ENCODE results near the gene MBD3. TPM values are rescaled to one million over a fixed set of nuclear protein-coding genes. Genes with fewer than 3 reads are reported as not detected.

The MBD3 gene
- total RNA-seq, 1 donor, result 73.4 TPM

DNA sequence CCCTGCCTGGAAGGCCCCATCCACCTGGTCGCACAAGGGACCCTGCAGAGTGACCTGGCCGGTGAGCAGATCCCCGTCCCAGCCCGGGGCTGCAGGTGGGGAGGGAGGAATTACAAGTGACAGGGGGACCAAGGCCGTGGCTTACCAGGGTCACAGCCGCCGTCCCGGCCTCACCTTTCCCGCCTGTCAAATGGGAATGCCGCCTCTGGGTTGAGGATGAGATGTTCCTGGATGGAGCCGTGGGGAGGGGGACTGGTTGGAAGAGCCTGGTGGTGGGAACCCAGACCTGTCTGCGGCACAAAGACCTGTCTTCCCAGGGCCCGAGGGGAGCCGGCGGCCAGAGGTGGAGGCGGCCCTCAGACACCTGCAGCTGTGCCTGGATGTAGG lies 63.2 kb downstream of the MBD3 start:
- TF ChIP-seq, protein P1, sequence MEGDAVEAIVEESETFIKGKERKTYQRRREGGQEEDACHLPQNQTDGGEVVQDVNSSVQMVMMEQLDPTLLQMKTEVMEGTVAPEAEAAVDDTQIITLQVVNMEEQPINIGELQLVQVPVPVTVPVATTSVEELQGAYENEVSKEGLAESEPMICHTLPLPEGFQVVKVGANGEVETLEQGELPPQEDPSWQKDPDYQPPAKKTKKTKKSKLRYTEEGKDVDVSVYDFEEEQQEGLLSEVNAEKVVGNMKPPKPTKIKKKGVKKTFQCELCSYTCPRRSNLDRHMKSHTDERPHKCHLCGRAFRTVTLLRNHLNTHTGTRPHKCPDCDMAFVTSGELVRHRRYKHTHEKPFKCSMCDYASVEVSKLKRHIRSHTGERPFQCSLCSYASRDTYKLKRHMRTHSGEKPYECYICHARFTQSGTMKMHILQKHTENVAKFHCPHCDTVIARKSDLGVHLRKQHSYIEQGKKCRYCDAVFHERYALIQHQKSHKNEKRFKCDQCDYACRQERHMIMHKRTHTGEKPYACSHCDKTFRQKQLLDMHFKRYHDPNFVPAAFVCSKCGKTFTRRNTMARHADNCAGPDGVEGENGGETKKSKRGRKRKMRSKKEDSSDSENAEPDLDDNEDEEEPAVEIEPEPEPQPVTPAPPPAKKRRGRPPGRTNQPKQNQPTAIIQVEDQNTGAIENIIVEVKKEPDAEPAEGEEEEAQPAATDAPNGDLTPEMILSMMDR (IDR thresholded peaks at IDR 0.05; ENCODE audit: insufficient read depth, low read depth, low read length), result no peak
- H3K4me3 ChIP-seq (ENCODE audit: low read depth, low read length), result no peak overlapping the region
- no peak for DNase-seq (ENCODE audit: low read depth)

DNA sequence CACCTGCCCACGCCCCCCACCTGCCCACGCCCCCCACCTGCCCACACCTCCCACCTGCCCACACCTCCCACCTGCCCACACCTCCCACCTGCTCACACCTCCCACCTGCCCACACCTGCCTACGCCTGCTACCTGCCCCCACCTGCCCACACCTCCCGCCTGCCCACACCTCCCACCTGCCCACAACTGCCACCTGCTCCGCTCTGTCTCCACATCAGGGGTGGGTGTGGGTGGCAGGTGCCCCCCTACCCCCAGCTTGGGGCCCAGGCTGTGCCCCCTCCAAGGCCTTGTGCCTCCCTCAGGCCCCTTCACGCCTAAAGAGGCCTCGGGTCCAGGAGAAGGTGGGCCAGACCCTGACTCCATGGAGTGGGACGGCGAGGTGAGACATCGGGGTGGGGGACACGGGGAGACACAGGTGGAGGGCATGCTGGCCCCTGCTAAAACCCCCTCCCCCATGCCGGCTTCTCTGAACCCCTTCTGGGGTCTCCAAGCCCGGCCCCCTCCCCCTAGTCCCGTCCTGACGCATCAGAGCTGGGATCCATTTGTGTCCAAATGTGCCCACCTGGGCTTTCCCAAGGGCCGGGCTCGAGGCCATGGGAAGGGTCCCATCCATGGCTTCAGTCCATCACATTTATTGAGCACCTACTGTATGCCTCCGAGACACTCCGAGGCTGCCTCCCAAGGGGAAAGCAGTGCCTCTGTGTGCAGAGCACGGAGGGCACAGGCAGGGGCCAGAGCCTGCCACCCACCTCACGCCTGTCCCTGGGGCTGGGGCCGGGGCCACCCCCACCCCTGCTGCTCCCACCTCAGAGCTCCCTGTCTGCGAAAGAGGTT lies 63.9 kb downstream of the MBD3 start:
- DNase-seq (ENCODE audit: low read depth), result no peak
- TF ChIP-seq, protein P1 (IDR thresholded peaks at IDR 0.05; ENCODE audit: insufficient read depth, low read depth, low read length), result no peak
- H3K4me3 ChIP-seq (ENCODE audit: low read depth, low read length), result no peak overlapping the region

DNA sequence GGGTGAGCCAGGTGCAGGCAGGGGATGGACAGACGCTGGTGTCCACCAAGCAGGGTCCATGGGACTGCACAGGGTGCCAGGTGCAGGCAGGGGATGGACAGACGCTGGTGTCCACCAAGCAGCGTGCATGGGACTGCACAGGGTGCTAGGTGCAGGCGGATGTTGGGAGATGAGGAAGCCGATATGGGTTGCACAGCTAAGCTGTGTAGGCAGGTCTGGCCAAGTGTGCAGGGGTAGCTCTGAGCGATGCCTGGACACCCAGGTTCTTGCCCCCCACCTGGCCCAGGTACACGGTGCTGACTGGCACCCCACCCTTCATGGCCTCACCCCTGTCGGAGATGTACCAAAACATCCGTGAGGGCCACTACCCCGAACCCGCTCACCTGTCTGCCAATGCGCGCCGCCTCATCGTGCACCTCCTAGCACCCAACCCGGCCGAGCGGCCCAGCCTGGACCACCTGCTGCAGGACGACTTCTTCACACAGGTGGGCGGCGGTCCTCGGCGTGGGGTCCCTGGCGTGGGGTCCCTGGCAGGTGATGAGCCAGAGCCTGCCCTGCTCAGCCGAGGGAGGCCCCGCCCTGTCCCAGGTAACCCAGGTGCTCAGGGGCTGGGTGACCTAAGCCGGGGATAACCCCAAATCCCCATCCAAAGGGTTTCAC lies 64.9 kb downstream of the MBD3 start:
- H3K4me3 ChIP-seq (ENCODE audit: low read depth, low read length), result no peak overlapping the region
- TF ChIP-seq, protein P1 (IDR thresholded peaks at IDR 0.05; ENCODE audit: insufficient read depth, low read depth, low read length), result no peak
- no peak for DNase-seq (ENCODE audit: low read depth)

DNA sequence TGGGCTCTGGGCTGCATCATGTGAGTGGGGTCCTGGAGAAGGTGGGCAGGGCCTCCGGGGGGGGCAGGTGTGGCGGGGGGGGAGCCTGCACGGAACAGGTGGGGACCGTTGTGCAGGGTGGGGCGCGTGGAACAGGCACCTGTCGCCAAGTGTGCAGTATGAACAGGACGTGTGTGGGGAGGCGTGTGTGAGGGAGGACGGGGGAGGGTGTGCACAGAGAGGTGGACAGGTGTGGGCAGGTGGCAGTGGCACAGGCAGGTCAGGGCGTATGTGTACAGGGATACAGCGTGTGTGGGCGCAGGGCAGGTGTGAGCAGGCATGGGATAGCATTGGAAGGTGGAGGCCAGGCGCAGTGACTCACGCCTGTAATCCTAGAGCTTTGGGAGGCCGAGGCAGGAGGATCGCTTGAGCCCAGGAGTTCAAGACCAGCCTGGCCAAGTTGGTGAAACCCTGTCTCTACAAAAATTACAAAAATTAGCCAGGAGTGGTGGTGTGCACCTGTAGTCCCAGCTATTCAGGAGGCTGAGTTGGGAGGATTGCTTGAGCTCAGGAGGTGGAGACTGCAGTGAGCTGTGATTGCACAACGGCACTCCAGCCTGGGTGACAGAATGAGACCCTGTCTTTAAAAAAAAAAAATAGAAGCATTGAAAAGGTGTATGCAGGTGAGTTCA lies 65.6 kb downstream of the MBD3 start:
- TF ChIP-seq, protein P1 (IDR thresholded peaks at IDR 0.05; ENCODE audit: insufficient read depth, low read depth, low read length), result no peak
- no peak overlapping the region for H3K4me3 ChIP-seq (ENCODE audit: low read depth, low read length)
- no peak for DNase-seq (ENCODE audit: low read depth)

DNA sequence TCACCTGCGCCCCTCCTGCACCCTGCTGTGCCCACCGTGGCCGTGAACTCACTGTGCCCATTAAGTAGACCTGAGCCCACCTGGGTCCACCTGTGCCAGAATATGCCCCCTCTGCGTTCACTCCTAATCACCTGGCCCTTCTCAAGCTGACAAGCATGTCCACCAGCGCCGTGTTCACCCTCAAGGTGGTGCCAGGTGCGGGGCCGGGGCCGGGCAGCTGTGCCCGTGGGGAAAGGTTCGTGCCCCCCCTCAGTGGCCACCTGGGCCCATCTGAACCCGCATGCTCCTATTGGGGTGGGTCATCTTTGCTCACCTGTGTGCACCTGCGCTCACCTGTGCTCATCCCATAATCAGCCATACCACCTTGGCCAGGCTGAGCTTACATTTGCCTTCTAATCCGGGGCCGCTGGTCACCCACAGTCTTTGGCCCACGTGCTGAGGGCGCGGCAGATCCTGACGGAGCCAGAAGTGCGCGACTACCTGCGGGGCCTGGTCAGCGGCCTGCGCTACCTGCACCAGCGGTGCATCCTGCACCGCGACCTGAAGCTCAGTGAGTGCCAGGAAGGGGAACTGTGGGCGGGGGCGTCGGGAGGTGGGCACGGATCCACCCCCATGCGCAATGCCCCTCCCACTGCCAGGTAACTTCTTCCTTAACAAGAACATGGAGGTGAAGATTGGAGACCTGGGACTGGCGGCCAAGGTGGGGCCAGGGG lies 66.4 kb downstream of the MBD3 start:
- no peak overlapping the region for H3K4me3 ChIP-seq (ENCODE audit: low read depth, low read length)
- DNase-seq (ENCODE audit: low read depth), result no peak
- TF ChIP-seq, protein P1 (IDR thresholded peaks at IDR 0.05; ENCODE audit: insufficient read depth, low read depth, low read length), result no peak

DNA sequence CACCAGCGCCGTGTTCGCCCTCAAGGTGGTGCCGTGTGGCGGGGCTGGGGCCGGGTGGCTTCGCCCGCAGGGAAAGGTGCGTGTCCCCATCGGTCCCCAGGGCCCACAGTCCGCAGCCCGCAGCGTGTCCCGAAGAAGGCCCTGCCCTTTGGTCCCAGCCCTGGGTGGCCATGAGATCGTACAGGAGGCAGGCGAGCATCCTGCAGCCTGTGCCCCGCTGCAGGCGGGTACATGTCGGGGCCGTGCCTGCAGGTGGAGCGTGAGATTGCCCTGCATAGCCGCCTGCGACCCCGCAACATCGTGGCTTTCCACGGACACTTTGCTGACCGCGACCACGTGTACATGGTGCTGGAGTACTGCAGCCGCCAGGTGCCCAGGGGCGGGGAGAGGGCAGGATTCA lies 67.3 kb downstream of the MBD3 start:
- TF ChIP-seq, protein P1 (IDR thresholded peaks at IDR 0.05; ENCODE audit: insufficient read depth, low read depth, low read length), result no peak
- DNase-seq (ENCODE audit: low read depth), result no peak
- H3K4me3 ChIP-seq (ENCODE audit: low read depth, low read length), result no peak overlapping the region

Measured in fibroblast of villous mesenchyme (primary cell).